B cell (primary cell): ENCODE measurements around the gene C19orf44.

Source experiments
- EZH2 ChIP-seq: IDR thresholded peaks from 2 replicates; pipeline ENCODE4 v1.6.1; 2012; ENCODE audit warnings: borderline replicate concordance, low read depth, mild to moderate bottlenecking, moderate library complexity, low read length; ENCODE audit not compliant: insufficient read depth, poor library complexity, severe bottlenecking
- TF ChIP-seq, protein P1 (sequence below): fragments of 200-600 bp; IDR thresholded peaks from one replicate; pipeline ENCODE4 v1.8.0; 2022; ENCODE audit warnings: antibody characterized with exemption, mild to moderate bottlenecking

DNA sequence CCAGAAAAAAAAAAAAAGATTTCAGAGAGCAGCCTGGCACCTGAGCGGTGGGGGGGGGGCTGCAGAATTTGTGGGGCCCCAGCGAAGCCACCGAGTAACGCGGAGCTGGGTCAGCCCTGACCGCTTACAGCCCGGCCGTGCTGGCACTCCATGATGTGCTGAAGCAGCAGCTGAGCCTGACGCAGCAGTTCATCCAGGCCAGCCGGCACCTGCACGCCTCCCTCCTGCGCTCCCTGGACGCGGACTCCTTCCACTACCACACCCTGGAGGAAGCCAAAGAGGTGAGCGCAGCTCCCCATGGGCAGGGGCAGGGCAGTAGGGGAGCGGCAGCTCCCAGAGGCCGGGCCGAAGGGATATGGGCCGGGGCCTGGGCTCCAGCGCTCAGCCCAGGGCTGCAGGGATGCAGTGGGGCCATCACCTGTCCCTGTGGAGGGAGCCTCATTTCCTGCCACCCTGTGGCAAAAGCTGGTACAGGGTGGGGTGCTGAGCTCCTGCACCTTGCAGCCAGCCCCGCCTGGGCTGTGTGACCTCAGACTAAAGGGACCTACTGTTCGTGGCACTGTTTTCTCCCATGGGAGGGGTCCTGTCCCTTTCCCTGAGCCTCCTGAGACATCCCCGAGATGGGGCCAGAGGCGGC, 18.3 kb downstream of the C19orf44 start:
- TF ChIP-seq, protein P1, sequence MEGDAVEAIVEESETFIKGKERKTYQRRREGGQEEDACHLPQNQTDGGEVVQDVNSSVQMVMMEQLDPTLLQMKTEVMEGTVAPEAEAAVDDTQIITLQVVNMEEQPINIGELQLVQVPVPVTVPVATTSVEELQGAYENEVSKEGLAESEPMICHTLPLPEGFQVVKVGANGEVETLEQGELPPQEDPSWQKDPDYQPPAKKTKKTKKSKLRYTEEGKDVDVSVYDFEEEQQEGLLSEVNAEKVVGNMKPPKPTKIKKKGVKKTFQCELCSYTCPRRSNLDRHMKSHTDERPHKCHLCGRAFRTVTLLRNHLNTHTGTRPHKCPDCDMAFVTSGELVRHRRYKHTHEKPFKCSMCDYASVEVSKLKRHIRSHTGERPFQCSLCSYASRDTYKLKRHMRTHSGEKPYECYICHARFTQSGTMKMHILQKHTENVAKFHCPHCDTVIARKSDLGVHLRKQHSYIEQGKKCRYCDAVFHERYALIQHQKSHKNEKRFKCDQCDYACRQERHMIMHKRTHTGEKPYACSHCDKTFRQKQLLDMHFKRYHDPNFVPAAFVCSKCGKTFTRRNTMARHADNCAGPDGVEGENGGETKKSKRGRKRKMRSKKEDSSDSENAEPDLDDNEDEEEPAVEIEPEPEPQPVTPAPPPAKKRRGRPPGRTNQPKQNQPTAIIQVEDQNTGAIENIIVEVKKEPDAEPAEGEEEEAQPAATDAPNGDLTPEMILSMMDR, result no peak
- TF ChIP-seq EZH2, result no peak
